Jurkat, Clone E6-1 (cell line): ENCODE data around the gene CLMN.
A peak's percentile ranks its signal among the peaks of the same experiment; 100 is the strongest.

ENCODE experiments used
- DNase-seq: peaks from one replicate; pipeline ENCODE4 v3.0.0-alpha.2; 2011; ENCODE audit warnings: low read depth, low spot score
- H3K4me3 ChIP-seq: 2 replicates; pipeline ENCODE4 v1.5.1; 2011; ENCODE audit warnings: mild to moderate bottlenecking, low read length, control low read depth, moderate library complexity

Gene CLMN

GRCh38 chr14:95274279-95274678 is 45.4 kb downstream of the CLMN start:
- H3K4me3 ChIP-seq, result no peak overlapping the region
- DNase-seq, result no peak

DNA sequence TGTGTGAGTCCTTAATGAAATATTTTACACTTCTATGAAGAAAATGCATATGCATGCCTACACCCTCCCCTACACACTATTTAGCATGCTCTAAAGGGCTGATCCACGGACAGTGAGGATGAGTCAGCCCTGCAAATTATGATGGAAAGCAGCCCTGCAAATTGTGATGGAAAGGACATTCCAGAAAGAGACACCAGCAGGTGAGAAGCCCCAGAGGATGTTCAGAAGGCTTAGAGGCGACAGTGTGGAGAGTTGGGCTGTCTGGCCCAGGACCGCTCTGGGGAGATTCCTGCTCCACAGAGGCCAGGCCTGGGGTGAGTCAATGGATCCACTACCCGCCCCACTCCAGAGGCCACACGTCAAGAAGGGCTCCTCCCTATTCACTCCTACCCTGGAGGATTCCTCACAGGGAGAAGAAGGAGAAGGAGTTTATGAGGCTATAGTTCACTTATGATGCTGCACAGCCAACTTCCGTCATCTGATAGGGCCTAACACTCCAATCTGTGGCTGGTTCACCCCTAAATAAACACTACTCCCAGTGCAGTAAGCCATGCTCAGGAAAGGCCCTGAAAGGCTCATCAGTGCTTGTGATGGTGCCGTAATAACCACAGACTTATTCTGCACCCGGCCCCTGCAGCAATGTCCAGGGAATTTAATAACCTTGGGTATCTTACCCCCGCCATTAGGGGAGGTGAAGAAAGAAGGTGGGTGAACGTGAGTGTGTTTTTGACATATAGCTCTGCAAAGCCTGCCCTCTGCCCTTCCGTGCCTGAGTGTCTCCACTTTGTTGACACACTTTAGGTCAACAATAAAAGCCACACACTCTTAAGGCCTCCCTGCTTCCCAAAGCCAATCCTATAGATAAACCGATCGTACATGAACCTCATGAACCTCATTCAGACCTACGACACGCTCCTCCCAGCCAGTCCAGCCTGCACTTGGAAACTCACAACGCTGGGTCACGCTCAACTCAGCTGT is 46.4 kb downstream of the CLMN start:
- no peak overlapping the region for H3K4me3 ChIP-seq

DNA sequence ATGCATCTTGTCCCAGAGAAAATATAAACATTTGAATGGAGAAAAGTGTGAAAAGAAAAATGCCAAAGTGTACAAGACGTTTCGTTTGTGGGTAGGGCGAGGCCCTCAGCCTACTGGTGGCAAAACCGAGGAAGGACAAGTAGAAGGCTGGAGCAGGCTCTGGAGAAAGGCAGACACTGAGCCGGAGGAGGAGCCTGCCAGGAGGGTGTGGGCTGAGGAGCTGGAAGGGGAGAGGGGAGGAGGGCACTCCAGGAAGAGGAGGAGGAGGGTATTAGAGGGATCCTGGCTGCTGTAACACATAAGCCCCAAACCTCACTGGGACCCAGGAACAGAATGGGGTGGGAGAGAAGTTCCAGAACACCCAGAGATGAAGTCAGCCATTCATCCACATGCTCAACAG is 47.7 kb downstream of the CLMN start:
- DNase-seq, result no peak
- H3K4me3 ChIP-seq, result no peak overlapping the region

More for the DNA sequence above, 46.4 kb downstream of the CLMN start:
- no peak for DNase-seq

DNA sequence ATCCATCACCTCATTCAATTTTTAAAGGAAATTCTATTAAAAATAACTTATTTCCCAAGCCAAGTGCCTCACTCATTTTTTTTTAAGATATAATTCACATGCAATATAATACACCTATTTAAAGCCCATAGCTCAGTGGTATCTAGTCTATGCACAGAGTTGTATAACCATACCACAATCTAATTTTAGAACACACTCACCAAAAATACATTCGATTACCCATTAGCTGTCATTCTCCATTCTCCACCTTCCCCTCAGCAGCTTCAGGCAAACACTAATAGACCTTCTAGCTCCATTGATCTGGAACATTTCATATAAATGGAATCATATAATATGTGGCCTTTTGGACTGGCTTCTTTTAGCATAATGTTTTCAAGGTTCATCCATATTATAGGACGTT is 49.5 kb downstream of the CLMN start:
- no peak overlapping the region for H3K4me3 ChIP-seq
- DNase-seq, result no peak

- H3K4me3 ChIP-seq, result no peak overlapping the region
- no peak for DNase-seq
Measured at GRCh38 chr14:95269493-95269892, 50.2 kb downstream of the CLMN start.

DNA sequence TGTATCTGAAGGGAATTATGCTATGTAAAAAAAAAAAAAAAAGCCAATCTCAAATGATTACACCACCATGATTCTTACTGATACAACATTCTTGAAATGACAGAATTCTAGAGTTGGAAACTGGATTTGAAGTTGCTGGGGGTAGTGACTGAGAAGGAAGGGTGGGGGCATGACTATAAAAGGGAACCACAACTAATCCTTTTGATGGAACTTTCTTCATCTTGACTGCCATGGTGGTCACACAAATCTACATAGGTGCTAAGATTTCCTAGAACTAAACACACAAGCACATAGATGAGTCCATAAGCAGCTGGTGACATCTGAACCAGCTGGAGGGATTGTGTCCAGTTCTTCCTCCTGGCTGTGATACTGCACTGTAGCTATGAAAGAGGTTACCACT is 51.4 kb downstream of the CLMN start:
- H3K4me3 ChIP-seq, result no peak overlapping the region
- no peak for DNase-seq

GRCh38 chr14:95267306-95267705 is 52.4 kb downstream of the CLMN start:
- DNase-seq, result peak; percentile 69
- H3K4me3 ChIP-seq, result no peak overlapping the region

DNA sequence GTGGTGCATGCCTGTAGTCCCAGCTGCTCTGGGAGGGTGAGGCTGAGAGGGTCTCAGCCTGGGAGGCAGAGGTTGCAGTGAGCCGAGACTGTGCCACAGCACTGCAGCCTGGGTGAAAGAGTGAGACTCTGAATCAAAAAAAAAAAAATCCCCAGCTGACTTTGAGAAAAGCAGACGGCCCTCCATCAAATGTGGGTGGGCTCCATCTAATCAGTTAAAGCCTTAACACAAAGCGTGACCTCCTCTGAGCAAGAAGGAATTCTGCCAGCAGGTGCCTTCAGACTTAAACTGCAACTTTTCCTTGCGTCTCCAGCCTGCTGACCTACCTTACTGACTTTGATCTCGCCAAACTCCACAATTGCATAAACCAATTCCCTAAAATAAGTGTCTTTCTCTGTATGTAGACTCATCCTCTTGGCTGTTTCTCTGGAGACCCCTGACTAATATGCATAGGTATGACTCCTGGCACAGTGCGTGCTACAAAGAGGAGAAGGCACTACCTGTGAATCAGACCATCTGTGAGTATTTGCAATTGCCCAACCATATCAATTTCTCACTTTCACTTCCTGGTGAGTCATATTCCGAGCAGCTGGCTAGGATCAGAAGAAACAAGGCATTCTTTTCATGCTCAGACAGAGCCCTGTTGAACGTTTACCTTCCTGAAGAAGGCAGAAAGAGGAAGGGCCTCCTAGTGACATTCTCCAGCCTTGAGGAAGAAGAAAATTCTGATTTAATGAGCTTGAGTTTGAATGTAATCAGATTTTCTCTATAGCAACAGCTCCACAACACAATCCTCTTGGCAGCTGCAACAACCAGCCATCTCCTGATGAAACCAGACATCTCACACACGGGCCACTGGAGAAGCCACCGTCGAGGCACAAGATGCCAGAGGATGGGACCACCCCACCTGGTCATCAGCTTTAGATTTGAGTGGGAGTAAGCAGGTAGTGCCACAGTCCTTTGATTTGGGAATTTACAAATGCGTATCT is 54.3 kb downstream of the CLMN start:
- no peak overlapping the region for H3K4me3 ChIP-seq
- peak; percentile 51 for DNase-seq

- DNase-seq, result no peak
- no peak overlapping the region for H3K4me3 ChIP-seq
Measured at GRCh38 chr14:95264271-95264973, 55.3 kb downstream of the CLMN start.

GRCh38 chr14:95263527-95264231 is 56.0 kb downstream of the CLMN start:
- DNase-seq, result no peak
- H3K4me3 ChIP-seq, result no peak overlapping the region

DNA sequence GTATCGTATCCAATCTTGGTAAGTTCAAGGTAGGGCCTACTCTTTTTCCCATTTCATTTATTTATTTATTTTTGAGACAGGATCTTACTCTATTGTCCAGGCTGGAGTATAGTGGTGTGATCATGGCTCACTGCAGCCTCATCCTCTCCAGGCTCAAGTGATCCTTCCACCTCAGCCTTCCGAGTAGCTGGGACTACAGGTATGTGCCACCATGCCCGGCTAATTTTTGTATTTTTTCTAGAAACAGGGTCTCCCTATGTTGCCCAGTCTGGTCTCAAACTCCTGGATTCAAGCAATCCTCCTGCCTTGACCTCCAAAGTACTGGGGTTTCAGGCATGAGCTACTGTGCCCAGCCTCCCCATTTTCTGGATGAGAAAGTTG is 57.2 kb downstream of the CLMN start:
- DNase-seq, result no peak
- H3K4me3 ChIP-seq, result no peak overlapping the region

DNA sequence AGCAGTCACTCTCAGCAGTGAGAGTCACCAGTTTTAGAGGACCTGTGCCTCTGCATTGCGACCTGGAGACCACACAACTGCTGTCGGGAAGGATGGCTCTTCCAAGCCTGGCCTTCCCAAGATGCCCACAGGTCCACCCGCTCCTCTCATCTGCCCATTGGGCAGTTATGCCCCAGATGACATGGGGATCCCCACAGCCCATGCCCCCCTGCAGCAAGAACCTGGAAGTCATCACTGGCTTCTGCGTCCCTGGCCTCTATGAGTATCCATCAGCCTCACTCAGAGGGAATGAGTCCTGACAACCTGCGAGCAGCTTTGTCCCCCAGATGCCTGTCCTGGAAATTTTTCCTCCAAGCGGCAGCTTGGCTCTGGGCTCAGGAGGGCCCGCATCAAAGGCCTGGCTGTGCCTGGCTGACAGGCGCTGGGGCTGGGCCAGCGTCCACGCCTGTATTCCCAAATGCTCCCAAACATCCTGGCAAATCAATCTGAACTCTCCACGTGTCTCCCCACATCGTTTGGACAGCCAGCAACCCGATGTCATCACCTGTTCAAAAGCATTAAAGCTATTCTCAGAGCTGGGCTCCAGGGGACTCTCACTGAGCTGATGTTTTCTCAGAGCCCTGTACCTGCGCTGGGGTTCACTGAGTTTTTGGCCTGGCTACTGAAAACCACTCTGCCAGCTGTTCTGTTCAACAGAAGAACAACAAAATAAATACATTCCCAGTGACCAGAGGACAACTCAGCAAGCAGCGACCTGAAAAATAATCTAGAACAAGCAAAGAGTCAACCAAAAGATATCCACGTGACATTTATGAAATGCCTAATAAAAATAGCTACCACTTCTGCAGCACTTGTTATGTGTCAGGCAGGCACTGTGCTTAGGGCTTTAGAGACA is 57.8 kb downstream of the CLMN start:
- DNase-seq, result no peak

GRCh38 chr14:95260537-95261361 is 59.0 kb downstream of the CLMN start:
- H3K4me3 ChIP-seq, result no peak overlapping the region
- DNase-seq, result no peak

More for the DNA sequence above, 57.8 kb downstream of the CLMN start:
- no peak overlapping the region for H3K4me3 ChIP-seq

DNA sequence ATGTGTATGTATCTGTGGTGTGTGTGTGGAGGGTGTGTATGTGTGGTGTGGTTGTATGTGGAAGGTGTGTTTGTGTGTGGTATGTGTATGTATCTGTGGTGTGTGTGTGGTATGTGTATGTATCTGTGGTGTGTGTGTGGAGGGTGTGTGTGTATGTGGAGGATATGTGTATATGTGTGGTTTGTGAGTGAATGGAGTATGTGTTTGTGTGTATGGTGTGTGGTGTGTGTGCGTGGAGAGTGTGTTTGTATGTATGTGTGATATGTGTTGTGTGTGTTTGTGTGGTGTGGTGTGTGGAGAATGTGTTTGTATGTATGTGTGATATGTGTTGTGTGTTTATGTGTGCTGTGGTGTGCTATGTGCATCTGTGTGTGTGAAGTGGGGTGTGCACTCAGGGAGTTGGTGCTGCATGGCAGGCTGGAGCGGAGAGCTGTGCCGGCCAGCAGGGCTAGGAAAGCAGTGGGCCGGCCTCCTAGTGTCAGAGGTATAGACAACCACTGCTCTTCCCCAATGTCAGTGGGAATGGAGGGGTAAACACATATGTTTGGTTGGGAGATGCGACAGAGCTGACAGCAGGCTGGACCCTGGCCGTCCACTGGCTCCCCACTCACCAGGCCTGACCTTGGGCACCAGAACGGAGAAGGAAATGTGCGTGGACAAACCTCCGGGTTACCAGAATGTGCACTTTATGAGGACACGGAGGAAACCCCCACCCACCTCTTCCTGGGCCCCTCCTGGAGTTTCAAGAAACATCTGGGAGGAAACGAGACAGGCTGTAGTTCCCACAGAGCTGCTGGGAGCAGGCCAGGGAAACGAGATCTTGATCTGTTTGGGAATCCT is 60.7 kb downstream of the CLMN start:
- no peak for DNase-seq
- no peak overlapping the region for H3K4me3 ChIP-seq

DNA sequence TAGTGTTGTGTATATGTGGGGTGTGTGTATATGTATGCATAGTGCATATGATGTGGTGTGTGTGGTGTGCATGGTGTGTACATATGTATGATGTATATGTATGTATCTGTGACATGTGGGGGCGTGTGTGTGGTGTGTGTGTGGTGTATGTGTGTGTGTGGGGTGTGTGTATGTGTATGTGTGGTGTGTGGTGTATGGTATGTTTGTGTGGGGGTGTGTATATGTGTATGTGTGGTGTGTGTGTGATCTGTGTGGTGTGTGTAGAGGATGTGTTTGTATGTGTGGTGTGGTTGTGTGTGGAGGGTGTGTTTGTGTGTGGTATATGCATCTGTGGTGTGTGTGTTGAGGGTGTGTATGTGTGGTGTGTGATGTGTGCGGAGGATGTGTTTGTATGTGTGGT is 61.6 kb downstream of the CLMN start:
- H3K4me3 ChIP-seq, result no peak overlapping the region
- no peak for DNase-seq

DNA sequence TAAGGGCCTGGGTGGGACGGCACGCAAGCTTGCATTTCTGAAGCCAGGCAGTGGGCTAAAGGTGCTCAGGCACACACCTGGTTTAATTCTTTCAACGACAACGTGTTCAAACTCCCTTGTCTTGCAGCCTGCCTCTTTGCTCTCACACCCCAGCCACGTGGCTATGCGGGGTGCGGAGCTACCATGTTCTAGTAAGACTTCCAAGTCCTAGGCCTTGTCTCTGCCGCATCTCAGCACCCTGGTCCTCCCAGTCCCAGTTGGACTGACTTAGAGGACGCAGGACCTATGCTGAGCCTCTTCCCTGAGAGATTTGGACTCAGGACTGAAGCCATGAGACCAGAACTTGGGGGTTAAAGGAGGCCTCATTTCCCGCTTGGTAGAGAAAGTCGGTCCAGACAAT is 62.2 kb downstream of the CLMN start:
- no peak for DNase-seq
- no peak overlapping the region for H3K4me3 ChIP-seq
